ENCODE results near the gene NIPA2. TPM values are rescaled to one million over a fixed set of nuclear protein-coding genes. Genes with fewer than 3 reads are reported as not detected.

The NIPA2 gene
- total and polyA plus RNA-seq, 2 of the 13 experiments (the other 11 are each of a cell fraction or from before 2014, with no cell fraction given) = 29.0 to 56.2 TPM

- TF ChIP-seq, protein P1, sequence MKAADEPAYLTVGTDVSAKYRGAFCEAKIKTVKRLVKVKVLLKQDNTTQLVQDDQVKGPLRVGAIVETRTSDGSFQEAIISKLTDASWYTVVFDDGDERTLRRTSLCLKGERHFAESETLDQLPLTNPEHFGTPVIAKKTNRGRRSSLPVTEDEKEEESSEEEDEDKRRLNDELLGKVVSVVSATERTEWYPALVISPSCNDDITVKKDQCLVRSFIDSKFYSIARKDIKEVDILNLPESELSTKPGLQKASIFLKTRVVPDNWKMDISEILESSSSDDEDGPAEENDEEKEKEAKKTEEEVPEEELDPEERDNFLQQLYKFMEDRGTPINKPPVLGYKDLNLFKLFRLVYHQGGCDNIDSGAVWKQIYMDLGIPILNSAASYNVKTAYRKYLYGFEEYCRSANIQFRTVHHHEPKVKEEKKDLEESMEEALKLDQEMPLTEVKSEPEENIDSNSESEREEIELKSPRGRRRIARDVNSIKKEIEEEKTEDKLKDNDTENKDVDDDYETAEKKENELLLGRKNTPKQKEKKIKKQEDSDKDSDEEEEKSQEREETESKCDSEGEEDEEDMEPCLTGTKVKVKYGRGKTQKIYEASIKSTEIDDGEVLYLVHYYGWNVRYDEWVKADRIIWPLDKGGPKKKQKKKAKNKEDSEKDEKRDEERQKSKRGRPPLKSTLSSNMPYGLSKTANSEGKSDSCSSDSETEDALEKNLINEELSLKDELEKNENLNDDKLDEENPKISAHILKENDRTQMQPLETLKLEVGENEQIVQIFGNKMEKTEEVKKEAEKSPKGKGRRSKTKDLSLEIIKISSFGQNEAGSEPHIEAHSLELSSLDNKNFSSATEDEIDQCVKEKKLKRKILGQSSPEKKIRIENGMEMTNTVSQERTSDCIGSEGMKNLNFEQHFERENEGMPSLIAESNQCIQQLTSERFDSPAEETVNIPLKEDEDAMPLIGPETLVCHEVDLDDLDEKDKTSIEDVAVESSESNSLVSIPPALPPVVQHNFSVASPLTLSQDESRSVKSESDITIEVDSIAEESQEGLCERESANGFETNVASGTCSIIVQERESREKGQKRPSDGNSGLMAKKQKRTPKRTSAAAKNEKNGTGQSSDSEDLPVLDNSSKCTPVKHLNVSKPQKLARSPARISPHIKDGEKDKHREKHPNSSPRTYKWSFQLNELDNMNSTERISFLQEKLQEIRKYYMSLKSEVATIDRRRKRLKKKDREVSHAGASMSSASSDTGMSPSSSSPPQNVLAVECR (CRISPR knock-in tag; IDR thresholded peaks at IDR 0.05; ENCODE audit: borderline replicate concordance) = no peak
- TF ChIP-seq ZNF263 (CRISPR knock-in tag; IDR thresholded peaks at IDR 0.05) = no peak
- TF ChIP-seq ZBTB20 (CRISPR knock-in tag; IDR thresholded peaks at IDR 0.05; ENCODE audit: borderline replicate concordance, low read depth) = no peak
- no peak for TF ChIP-seq AHR (CRISPR knock-in tag; IDR thresholded peaks at IDR 0.05)
- TF ChIP-seq ZNF441 (CRISPR knock-in tag; IDR thresholded peaks at IDR 0.05; ENCODE audit: borderline replicate concordance) = 0 out of 2 replicates have a peak, but pooled peaks have one; percentile 75
- TF ChIP-seq REXO4 (CRISPR knock-in tag; IDR thresholded peaks at IDR 0.05; ENCODE audit: borderline replicate concordance) = no peak
- TF ChIP-seq GMEB1 (CRISPR knock-in tag; IDR thresholded peaks at IDR 0.05; ENCODE audit: borderline replicate concordance) = no peak
- TF ChIP-seq THAP8 (CRISPR knock-in tag; IDR thresholded peaks at IDR 0.05; ENCODE audit: borderline replicate concordance) = no peak
- no peak for TF ChIP-seq MIER3 (CRISPR knock-in tag; IDR thresholded peaks at IDR 0.05; ENCODE audit: borderline replicate concordance)
- TF ChIP-seq PAX8 (CRISPR knock-in tag; IDR thresholded peaks at IDR 0.05; ENCODE audit: borderline replicate concordance) = no peak
- TF ChIP-seq, protein P2, sequence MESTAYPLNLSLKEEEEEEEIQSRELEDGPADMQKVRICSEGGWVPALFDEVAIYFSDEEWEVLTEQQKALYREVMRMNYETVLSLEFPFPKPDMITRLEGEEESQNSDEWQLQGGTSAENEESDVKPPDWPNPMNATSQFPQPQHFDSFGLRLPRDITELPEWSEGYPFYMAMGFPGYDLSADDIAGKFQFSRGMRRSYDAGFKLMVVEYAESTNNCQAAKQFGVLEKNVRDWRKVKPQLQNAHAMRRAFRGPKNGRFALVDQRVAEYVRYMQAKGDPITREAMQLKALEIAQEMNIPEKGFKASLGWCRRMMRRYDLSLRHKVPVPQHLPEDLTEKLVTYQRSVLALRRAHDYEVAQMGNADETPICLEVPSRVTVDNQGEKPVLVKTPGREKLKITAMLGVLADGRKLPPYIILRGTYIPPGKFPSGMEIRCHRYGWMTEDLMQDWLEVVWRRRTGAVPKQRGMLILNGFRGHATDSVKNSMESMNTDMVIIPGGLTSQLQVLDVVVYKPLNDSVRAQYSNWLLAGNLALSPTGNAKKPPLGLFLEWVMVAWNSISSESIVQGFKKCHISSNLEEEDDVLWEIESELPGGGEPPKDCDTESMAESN (CRISPR knock-in tag; conservative IDR thresholded peaks at IDR 0.05) = no peak
- TF ChIP-seq ZNF10 (CRISPR knock-in tag; IDR thresholded peaks at IDR 0.05; ENCODE audit: borderline replicate concordance, low read depth) = no peak
- no peak for TF ChIP-seq ZBTB7A (CRISPR knock-in tag; IDR thresholded peaks at IDR 0.05)
- no peak for TF ChIP-seq RXRB (CRISPR knock-in tag; IDR thresholded peaks at IDR 0.05; ENCODE audit: borderline replicate concordance)
- 0 out of 2 replicates have a peak, but pooled peaks have one; percentile 34 for TF ChIP-seq ZBTB7B (CRISPR knock-in tag; IDR thresholded peaks at IDR 0.05)
- TF ChIP-seq ZNF350 (CRISPR knock-in tag; IDR thresholded peaks at IDR 0.05; ENCODE audit: borderline replicate concordance, low read depth) = no peak
- TF ChIP-seq, protein P3, sequence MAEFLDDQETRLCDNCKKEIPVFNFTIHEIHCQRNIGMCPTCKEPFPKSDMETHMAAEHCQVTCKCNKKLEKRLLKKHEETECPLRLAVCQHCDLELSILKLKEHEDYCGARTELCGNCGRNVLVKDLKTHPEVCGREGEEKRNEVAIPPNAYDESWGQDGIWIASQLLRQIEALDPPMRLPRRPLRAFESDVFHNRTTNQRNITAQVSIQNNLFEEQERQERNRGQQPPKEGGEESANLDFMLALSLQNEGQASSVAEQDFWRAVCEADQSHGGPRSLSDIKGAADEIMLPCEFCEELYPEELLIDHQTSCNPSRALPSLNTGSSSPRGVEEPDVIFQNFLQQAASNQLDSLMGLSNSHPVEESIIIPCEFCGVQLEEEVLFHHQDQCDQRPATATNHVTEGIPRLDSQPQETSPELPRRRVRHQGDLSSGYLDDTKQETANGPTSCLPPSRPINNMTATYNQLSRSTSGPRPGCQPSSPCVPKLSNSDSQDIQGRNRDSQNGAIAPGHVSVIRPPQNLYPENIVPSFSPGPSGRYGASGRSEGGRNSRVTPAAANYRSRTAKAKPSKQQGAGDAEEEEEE (CRISPR knock-in tag; IDR thresholded peaks at IDR 0.05; ENCODE audit: borderline replicate concordance) = no peak
Measured at GRCh38 chr15:22844421-22845288, 6.2 kb downstream of the NIPA2 start (continued).
